ENCODE measurements around the gene SYNE2. TPM values are rescaled to one million over a fixed set of nuclear protein-coding genes. Genes with fewer than 3 reads are reported as not detected.

The SYNE2 gene
- total RNA-seq, 1 experiment from 2014 or later: 37.5 TPM

GRCh38 chr14:63964113-63964512 lies 111.3 kb downstream of the SYNE2 start:
- Histone ChIP-seq H3K4me1 (ENCODE audit: control insufficient read depth, insufficient read depth, low read length) (no peaks in the 10 kb centered on the region), H3K9me3 (ENCODE audit: control insufficient read depth, insufficient read depth, low read depth, low read length) (no peaks in the 10 kb centered on the region), H3K27me3 (ENCODE audit: control insufficient read depth, insufficient read depth, low read length) (no peaks in the 10 kb centered on the region), H3K36me3 (ENCODE audit: control insufficient read depth, insufficient read depth, low read length) (no peaks in the 10 kb centered on the region), H3K4me3 (ENCODE audit: low read depth in 2 of 2, low read length in 2 of 2) (no peak overlapping the region), H3K27ac (ENCODE audit: low read length) (no peak overlapping the region)
- ChIA-PET POLR2A (no interaction called here), CTCF (no interaction called here)
- TF ChIP-seq, protein P1, sequence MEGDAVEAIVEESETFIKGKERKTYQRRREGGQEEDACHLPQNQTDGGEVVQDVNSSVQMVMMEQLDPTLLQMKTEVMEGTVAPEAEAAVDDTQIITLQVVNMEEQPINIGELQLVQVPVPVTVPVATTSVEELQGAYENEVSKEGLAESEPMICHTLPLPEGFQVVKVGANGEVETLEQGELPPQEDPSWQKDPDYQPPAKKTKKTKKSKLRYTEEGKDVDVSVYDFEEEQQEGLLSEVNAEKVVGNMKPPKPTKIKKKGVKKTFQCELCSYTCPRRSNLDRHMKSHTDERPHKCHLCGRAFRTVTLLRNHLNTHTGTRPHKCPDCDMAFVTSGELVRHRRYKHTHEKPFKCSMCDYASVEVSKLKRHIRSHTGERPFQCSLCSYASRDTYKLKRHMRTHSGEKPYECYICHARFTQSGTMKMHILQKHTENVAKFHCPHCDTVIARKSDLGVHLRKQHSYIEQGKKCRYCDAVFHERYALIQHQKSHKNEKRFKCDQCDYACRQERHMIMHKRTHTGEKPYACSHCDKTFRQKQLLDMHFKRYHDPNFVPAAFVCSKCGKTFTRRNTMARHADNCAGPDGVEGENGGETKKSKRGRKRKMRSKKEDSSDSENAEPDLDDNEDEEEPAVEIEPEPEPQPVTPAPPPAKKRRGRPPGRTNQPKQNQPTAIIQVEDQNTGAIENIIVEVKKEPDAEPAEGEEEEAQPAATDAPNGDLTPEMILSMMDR (IDR thresholded peaks at IDR 0.05): no peak
- TF ChIP-seq SIN3A (IDR thresholded peaks at IDR 0.05; ENCODE audit: borderline replicate concordance, insufficient read depth, low read depth, low read length) (no peak), TCF7L2 (IDR thresholded peaks at IDR 0.05; ENCODE audit: low read depth, low read length) (no peak)
- no peak for DNase-seq (ENCODE audit: low read depth, low spot score)
- in situ Hi-C loops (cut with HindIII; ENCODE audit: low pct_unique_long_range_greater_than_20kb, low sequenced_read_pairs): no loop called here
- intact Hi-C loops (cut with micrococcal nuclease; ENCODE audit: unreplicated experiment): no loop called here
- no peak for ATAC-seq
- no TSS peak for BruUV-seq (replicated peaks)

- ChIA-PET POLR2A (no interaction called here), CTCF (no interaction called here)
- Histone ChIP-seq H3K4me3 (ENCODE audit: low read depth in 2 of 2, low read length in 2 of 2) (no peak overlapping the region), H3K27ac (ENCODE audit: low read length) (no peak overlapping the region), H3K9me3 (ENCODE audit: control insufficient read depth, insufficient read depth, low read depth, low read length) (no peaks in the 10 kb centered on the region), H3K4me1 (ENCODE audit: control insufficient read depth, insufficient read depth, low read length) (no peaks in the 10 kb centered on the region), H3K36me3 (ENCODE audit: control insufficient read depth, insufficient read depth, low read length) (no peaks in the 10 kb centered on the region), H3K27me3 (ENCODE audit: control insufficient read depth, insufficient read depth, low read length) (no peaks in the 10 kb centered on the region)
- intact Hi-C loops (cut with micrococcal nuclease; ENCODE audit: unreplicated experiment) (no loop called here), in situ Hi-C loops (cut with HindIII; ENCODE audit: low pct_unique_long_range_greater_than_20kb, low sequenced_read_pairs) (no loop called here)
- BruUV-seq (replicated peaks): no TSS peak
- TF ChIP-seq, protein P1 (IDR thresholded peaks at IDR 0.05): no peak
- DNase-seq (ENCODE audit: low read depth, low spot score) (no peak), ATAC-seq (no peak)
Observed at GRCh38 chr14:63966407-63966806, 113.6 kb downstream of the SYNE2 start.

DNA sequence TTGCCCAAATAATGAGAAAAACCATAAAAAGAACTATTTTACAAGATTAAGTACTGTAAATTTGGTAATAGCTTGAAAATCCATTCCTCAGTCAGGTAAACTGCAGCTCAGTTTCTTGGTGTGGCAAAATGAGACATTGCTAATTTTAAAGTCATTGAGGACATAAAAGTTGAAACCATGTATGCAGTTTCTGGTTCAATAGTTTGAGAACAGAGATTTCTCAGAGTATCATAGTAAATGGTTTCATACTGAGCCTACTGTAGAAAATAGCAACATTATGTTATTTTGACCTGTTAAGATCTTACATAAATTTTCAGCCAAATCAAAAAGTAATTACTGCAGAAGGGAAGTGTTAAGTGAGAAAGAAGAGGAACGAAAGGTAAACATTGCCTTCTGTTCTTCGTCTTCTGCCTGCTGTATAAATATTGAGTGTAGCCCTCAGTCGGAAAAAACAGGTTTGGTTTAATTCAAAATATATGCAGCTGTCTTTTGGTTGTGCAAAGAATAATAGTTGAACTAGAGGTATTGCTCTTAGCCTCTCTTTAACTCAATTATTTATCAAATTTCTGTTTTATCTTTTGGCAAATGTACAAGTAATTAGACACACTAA lies 119.6 kb downstream of the SYNE2 start:
- Histone ChIP-seq H3K27ac (ENCODE audit: low read length) (no peak overlapping the region), H3K4me3 (ENCODE audit: low read depth in 2 of 2, low read length in 2 of 2) (no peak overlapping the region), H3K36me3 (ENCODE audit: control insufficient read depth, insufficient read depth, low read length) (no peaks in the 10 kb centered on the region), H3K27me3 (ENCODE audit: control insufficient read depth, insufficient read depth, low read length) (no peaks in the 10 kb centered on the region), H3K9me3 (ENCODE audit: control insufficient read depth, insufficient read depth, low read depth, low read length) (no peaks in the 10 kb centered on the region), H3K4me1 (ENCODE audit: control insufficient read depth, insufficient read depth, low read length) (no peaks in the 10 kb centered on the region)
- DNase-seq (ENCODE audit: low read depth, low spot score): no peak
- no peak for ATAC-seq
- in situ Hi-C loops (cut with HindIII; ENCODE audit: low pct_unique_long_range_greater_than_20kb, low sequenced_read_pairs): no loop called here
- ChIA-PET POLR2A (no interaction called here), CTCF (no interaction called here)
- intact Hi-C loops (cut with micrococcal nuclease; ENCODE audit: unreplicated experiment): no loop called here
- TF ChIP-seq TCF7L2 (IDR thresholded peaks at IDR 0.05; ENCODE audit: low read depth, low read length) (no peak), SIN3A (IDR thresholded peaks at IDR 0.05; ENCODE audit: borderline replicate concordance, insufficient read depth, low read depth, low read length) (no peak), REST (IDR thresholded peaks at IDR 0.05; ENCODE audit: insufficient read depth in 1 of 2, low read depth in 2 of 2, low read length in 1 of 2) (no peak), POLR2AphosphoS5 (IDR thresholded peaks at IDR 0.05; ENCODE audit: low read depth, low read length) (no peak)
- TF ChIP-seq, protein P1 (IDR thresholded peaks at IDR 0.05): no peak
- no TSS peak for BruUV-seq (replicated peaks)

Data from Panc1 (cell line).